ENCODE data around the gene VASP.

- TF ChIP-seq CTCF (IDR thresholded peaks at IDR 0.05; ENCODE audit: low read depth, low read length) (no peak), EZH2phosphoT487 (IDR thresholded peaks at IDR 0.05; ENCODE audit: low read depth) (no peak)
These were observed 7.8 kb upstream of the VASP start for GRCh38 chr19:45499196-45500180.

Data from OCI-LY3 (cell line).